ENCODE data around the gene MEGF6. TPM values are rescaled to one million over a fixed set of nuclear protein-coding genes. Genes with fewer than 3 reads are reported as not detected.

Gene MEGF6
- total RNA-seq, 1 donor, result 102 TPM

DNA sequence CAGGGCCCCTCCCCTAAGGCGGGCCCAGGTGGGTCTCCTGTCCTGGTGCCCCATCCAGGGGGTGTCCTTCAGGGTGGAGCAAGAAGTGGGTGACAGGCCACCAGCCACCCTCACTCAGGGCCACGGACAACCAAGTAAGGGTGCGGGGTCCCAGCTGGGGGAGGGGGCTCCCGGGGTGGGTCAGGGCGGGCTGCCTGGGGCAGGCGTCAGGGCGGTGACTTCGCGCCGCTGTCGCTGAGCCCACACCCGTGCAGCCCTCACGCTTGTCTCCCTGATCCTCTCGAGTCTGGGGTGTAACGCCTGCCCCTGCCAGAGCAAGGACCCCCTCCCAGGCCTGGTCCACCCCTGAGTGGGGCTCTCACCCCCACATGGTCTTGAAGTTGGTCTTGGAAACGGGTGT lies 134.6 kb downstream of the MEGF6 start:
- no peak for TF ChIP-seq CTCF (IDR thresholded peaks at IDR 0.05; ENCODE audit: insufficient read depth, low read length)
- no peak overlapping the region for H3K4me3 ChIP-seq (ENCODE audit: low read depth, low read length)
- DNase-seq (ENCODE audit: low read depth), result no peak

- DNase-seq (ENCODE audit: low read depth), result no peak
- TF ChIP-seq CTCF (IDR thresholded peaks at IDR 0.05; ENCODE audit: insufficient read depth, low read length), result no peak
- no peak overlapping the region for H3K4me3 ChIP-seq (ENCODE audit: low read depth, low read length)
Observed at GRCh38 chr1:3475839-3476573, 135.3 kb downstream of the MEGF6 start.

GRCh38 chr1:3474421-3474820 lies 136.9 kb downstream of the MEGF6 start:
- TF ChIP-seq CTCF (IDR thresholded peaks at IDR 0.05; ENCODE audit: insufficient read depth, low read length), result no peak

GRCh38 chr1:3474016-3474415 lies 137.3 kb downstream of the MEGF6 start:
- DNase-seq (ENCODE audit: low read depth), result no peak
- H3K4me3 ChIP-seq (ENCODE audit: low read depth, low read length), result no peak overlapping the region
- TF ChIP-seq CTCF (IDR thresholded peaks at IDR 0.05; ENCODE audit: insufficient read depth, low read length), result no peak

More at GRCh38 chr1:3474421-3474820, 136.9 kb downstream of the MEGF6 start:
- no peak overlapping the region for H3K4me3 ChIP-seq (ENCODE audit: low read depth, low read length)
- no peak for DNase-seq (ENCODE audit: low read depth)

DNA sequence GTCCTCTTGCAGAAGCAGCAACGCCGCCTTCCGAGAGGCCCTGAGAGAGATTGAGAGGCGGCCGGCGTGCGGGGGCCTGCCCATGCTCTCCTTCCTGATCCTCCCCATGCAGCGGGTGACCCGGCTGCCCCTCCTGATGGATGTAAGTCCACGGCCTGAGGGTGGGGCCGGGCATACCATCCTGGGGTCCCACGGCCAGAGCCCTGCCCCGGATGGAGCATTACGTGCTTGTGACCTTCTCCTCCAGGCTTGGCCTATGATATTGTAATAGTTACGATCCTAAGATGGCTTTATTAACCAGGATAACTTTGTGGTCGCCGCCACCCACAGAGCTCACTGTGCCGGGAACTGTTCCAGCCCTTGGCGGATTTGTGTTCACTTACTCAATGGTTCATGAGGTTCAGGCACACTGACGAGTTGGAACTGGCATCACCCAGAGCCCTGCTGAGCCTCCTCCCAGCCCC lies 137.9 kb downstream of the MEGF6 start:
- H3K4me3 ChIP-seq (ENCODE audit: low read depth, low read length), result no peak overlapping the region
- peak; percentile 60 for DNase-seq (ENCODE audit: low read depth)
- no peak for TF ChIP-seq CTCF (IDR thresholded peaks at IDR 0.05; ENCODE audit: insufficient read depth, low read length)

DNA sequence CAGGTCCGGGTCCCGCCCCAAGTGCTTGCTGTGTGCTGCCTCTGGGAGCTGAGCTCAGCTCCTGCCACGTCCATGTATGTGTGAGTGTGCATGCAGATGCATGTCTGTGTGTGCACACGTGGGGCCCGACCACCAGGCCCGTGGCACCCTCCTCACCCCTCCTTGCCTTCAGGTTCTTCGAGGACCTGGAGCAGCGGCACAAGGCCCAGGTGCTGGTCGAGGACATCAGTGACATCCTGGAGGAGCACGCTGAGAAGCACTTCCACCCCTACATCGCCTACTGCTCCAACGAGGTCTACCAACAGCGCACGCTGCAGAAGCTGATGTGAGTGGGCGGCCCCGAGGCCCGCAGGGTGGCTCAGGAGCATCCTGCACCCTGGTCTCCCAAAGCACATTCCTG lies 138.4 kb downstream of the MEGF6 start:
- TF ChIP-seq CTCF (IDR thresholded peaks at IDR 0.05; ENCODE audit: insufficient read depth, low read length), result no peak
- H3K4me3 ChIP-seq (ENCODE audit: low read depth, low read length), result no peak overlapping the region
- DNase-seq (ENCODE audit: low read depth), result no peak
